Activated B cell treated with CpG ODN at 0.5 μM for 24 hours (primary cell): Measurements from ENCODE around the gene SETD1A. TPM values are rescaled to one million over a fixed set of nuclear protein-coding genes. Genes with fewer than 3 reads are reported as not detected.

Experiments used
- ATAC-seq: fragments of 200-7000 bp; cut with Tn5 transposase; one replicate; pipeline ENCODE4 v1.10.0; 2021; ENCODE audit warnings: low read depth, mild to moderate bottlenecking, moderate library complexity
- CTCF ChIA-PET: fragments of 350-600 bp; sonication (Branson Sonifier 250); formaldehyde crosslinking; loops from one replicate; lab custom pipeline; 2021; ENCODE audit warnings: antibody characterized with exemption; lab: Charles Lee
- POLR2A ChIA-PET: fragments of 350-600 bp; sonication (Branson Sonifier 250); formaldehyde crosslinking; loops from one replicate; lab custom pipeline; 2021; ENCODE audit warnings: antibody characterized with exemption; lab: Charles Lee
- DNase-seq: peaks from one replicate; pipeline ENCODE4 v3.0.0; 2022
- H3K27ac Mint-ChIP-seq: one replicate; pipeline ENCODE4 v1.8.0; 2020; ENCODE audit warnings: mixed read lengths
- H3K27me3 Mint-ChIP-seq: one replicate; pipeline ENCODE4 v1.8.0; 2021; ENCODE audit warnings: mixed read lengths
- H3K36me3 Mint-ChIP-seq: one replicate; pipeline ENCODE4 v1.8.0; 2021; ENCODE audit warnings: low read depth, mixed read lengths
- H3K4me1 Mint-ChIP-seq: one replicate; pipeline ENCODE4 v1.8.0; 2021; ENCODE audit warnings: mixed read lengths
- H3K4me3 Mint-ChIP-seq: one replicate; pipeline ENCODE4 v1.8.0; 2020; ENCODE audit warnings: mild to moderate bottlenecking, mixed read lengths
- H3K9me3 Mint-ChIP-seq: one replicate; pipeline ENCODE4 v1.8.0; 2020; ENCODE audit warnings: mixed read lengths
- intact Hi-C: fragments of 100-400 bp; cut with micrococcal nuclease; formaldehyde crosslinking; loops from one replicate; pipeline ENCODE4 v1.15.1; 2024
- total RNA-seq: library from RNA; stranded (reverse); gene quantifications from 2 replicates; pipeline ENCODE4 v1.2.3, GENCODE V29; 2022
- TF ChIP-seq, protein P1 (sequence below): fragments of 200-600 bp; IDR thresholded peaks from one replicate; pipeline ENCODE4 v1.8.0; 2022; ENCODE audit warnings: antibody characterized with exemption, mild to moderate bottlenecking

Gene SETD1A
- total RNA-seq, 1 donor from 2014 or later = 32.8 TPM

DNA sequence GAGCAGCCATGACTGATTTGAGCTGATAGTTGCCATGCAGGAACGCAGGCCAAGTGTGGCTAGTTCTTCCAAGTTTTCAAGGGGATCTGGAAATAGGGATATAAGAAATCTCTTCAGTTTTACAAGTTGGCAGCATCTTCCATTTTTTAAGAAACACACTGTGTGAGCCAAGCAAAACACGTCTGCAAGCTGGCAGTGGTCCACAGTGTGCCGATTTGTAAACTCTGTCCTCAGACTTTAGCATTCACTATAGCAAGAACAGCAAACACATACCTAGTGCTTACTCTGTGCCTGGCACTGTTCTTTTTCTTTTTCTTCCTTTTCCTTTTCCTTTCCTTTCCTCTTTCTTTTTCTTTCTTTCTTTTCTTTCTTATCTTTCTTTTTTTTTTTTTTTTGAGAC lies 5.8 kb upstream of the SETD1A start:
- POLR2A ChIA-PET = no interaction called here

DNA sequence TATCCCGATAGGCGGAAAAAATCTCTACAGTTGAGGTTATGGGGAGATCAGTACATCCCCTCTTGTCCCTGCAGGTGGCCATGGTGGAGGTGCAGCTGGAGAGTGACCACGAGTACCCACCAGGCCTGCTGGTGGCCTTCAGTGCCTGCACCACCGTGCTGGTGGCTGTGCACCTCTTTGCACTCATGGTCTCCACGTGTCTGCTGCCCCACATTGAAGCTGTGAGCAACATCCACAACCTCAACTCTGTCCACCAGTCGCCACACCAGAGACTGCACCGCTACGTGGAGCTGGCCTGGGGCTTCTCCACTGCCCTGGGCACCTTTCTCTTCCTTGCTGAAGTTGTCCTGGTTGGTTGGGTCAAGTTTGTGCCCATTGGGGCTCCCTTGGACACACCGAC lies 4.4 kb upstream of the SETD1A start:
- ChIA-PET CTCF (interaction anchor here (1.1 to 1.9 kb wide), 5 partner anchors 11 to 349 kb away, joined by 3 to 6 read pairs (median 3); partner anchors contain the start of gene KAT8), POLR2A (no interaction called here)
- no peak for DNase-seq
- Mint-ChIP-seq H3K27ac (no peak overlapping the region), H3K4me1 (peaks cover 27% of the 10 kb centered on the region), H3K27me3 (no peaks in the 10 kb centered on the region), H3K4me3 (no peak overlapping the region), H3K9me3 (no peaks in the 10 kb centered on the region), H3K36me3 (peaks cover 16% of the 10 kb centered on the region)
- intact Hi-C loops = loop anchor here (10.0 kb wide), 1 partner anchor 922 kb away; the partner anchor contains the start of gene ZNF267
- ATAC-seq = no peak
- TF ChIP-seq, protein P1, sequence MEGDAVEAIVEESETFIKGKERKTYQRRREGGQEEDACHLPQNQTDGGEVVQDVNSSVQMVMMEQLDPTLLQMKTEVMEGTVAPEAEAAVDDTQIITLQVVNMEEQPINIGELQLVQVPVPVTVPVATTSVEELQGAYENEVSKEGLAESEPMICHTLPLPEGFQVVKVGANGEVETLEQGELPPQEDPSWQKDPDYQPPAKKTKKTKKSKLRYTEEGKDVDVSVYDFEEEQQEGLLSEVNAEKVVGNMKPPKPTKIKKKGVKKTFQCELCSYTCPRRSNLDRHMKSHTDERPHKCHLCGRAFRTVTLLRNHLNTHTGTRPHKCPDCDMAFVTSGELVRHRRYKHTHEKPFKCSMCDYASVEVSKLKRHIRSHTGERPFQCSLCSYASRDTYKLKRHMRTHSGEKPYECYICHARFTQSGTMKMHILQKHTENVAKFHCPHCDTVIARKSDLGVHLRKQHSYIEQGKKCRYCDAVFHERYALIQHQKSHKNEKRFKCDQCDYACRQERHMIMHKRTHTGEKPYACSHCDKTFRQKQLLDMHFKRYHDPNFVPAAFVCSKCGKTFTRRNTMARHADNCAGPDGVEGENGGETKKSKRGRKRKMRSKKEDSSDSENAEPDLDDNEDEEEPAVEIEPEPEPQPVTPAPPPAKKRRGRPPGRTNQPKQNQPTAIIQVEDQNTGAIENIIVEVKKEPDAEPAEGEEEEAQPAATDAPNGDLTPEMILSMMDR = no peak

More for the DNA sequence above, 5.8 kb upstream of the SETD1A start:
- CTCF ChIA-PET = interaction anchor here (0.8 to 1.5 kb wide), 2 partner anchors 9 to 10 kb away, joined by 3 to 4 read pairs; no protein-coding TSS in a partner anchor
- ATAC-seq = no peak
- Mint-ChIP-seq H3K9me3 (no peaks in the 10 kb centered on the region), H3K27me3 (no peaks in the 10 kb centered on the region), H3K27ac (peak overlapping the region; percentile 46), H3K4me3 (no peak overlapping the region), H3K36me3 (peaks cover 10% of the 10 kb centered on the region), H3K4me1 (peaks cover 27% of the 10 kb centered on the region)
- DNase-seq = no peak
- intact Hi-C loops = loop anchor here (10.0 kb wide), 1 partner anchor 923 kb away; the partner anchor contains the start of gene ZNF267
- TF ChIP-seq, protein P1 = no peak

GRCh38 chr16:30953511-30954124 lies 3.9 kb upstream of the SETD1A start:
- TF ChIP-seq, protein P1 = no peak
- H3K4me3 Mint-ChIP-seq = no peak overlapping the region
- peaks cover 31% of the 10 kb centered on the region for H3K4me1 Mint-ChIP-seq
- H3K27ac Mint-ChIP-seq = no peak overlapping the region
- H3K9me3 Mint-ChIP-seq = no peaks in the 10 kb centered on the region
- no peaks in the 10 kb centered on the region for H3K27me3 Mint-ChIP-seq
- DNase-seq = peak; percentile 42
- intact Hi-C loops = loop anchor here (10.0 kb wide), 1 partner anchor 921 kb away; the partner anchor contains the start of gene ZNF267
- ATAC-seq = no peak
- POLR2A ChIA-PET = interaction anchor here (1.4 to 2.4 kb wide), 2 partner anchors 24 to 121 kb away, joined by 3 to 12 read pairs; partner anchors contain the start of genes ZNF646 and ZNF668
- H3K36me3 Mint-ChIP-seq = peaks cover 18% of the 10 kb centered on the region
- CTCF ChIA-PET = interaction anchor here (1.1 to 1.9 kb wide), 6 partner anchors 12 to 490 kb away, joined by 3 to 6 read pairs (median 4); partner anchors contain the start of gene KAT8

DNA sequence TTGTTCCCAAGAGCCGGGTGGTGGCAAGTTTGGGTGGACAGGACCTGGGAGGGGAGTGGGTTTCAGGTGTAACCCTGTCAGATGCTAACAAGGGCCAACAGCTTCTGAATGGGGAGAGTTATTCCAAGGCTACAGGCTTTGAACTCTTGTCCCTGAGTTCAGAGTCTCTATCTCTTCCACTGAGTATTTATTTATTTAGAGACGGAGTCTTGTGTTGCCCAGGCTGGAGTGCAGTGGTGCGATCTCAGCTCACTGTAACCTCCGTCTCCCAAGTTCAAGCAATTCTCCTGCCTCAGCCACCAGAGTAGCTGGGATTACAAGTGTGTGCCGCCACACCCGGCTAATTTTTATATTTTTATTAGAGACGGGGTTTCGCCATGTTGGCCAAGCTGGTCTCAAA lies 2.6 kb upstream of the SETD1A start:
- Mint-ChIP-seq H3K27ac (no peak overlapping the region), H3K9me3 (no peaks in the 10 kb centered on the region), H3K4me1 (peaks cover 36% of the 10 kb centered on the region), H3K4me3 (no peak overlapping the region), H3K27me3 (no peaks in the 10 kb centered on the region), H3K36me3 (peaks cover 24% of the 10 kb centered on the region)
- intact Hi-C loops = loop anchor here (5.0 to 10.0 kb wide), 2 partner anchors 162 to 920 kb away; partner anchors contain the start of genes KAT8 and ZNF267
- ATAC-seq (no peak), DNase-seq (no peak)
- TF ChIP-seq, protein P1 = no peak
- ChIA-PET POLR2A (interaction anchor here (1.2 to 2.4 kb wide), 3 partner anchors 26 to 163 kb away, joined by 3 to 12 read pairs (median 4); partner anchors contain the start of genes KAT8, ZNF646 and ZNF668), CTCF (interaction anchor here (1.1 to 1.6 kb wide), 2 partner anchors 13 to 488 kb away, joined by 4 to 5 read pairs; no protein-coding TSS in a partner anchor)
